ENCODE results near the gene PDK1. TPM values are rescaled to one million over a fixed set of nuclear protein-coding genes. Genes with fewer than 3 reads are reported as not detected.

The PDK1 gene
- total RNA-seq, 1 donor from 2014 or later = 14.8 TPM

GRCh38 chr2:172655838-172656573, 100.1 kb downstream of the PDK1 start:
- DNase-seq (no peak), ATAC-seq (ENCODE audit: low read depth) (no peak)
- ChIA-PET POLR2A (no interaction called here), CTCF (no interaction called here)
- no peaks in the 10 kb centered on the region for H3K27me3 Mint-ChIP-seq
- H3K4me3 Mint-ChIP-seq = no peak overlapping the region
- no peak for TF ChIP-seq CTCF (IDR thresholded peaks at IDR 0.05)
- H3K36me3 Mint-ChIP-seq (ENCODE audit: low read depth) = no peaks in the 10 kb centered on the region
- H3K27ac Mint-ChIP-seq = no peak overlapping the region
- H3K4me1 Mint-ChIP-seq = no peaks in the 10 kb centered on the region
- intact Hi-C loops (cut with micrococcal nuclease) = no loop called here
- peaks cover 25% of the 10 kb centered on the region for H3K9me3 Mint-ChIP-seq

Other genes starting within 250 kb of the PDK1 start
- gene ITGA6, start 128.5 kb upstream of the PDK1 start, total RNA-seq = 0.31 and 0.42 TPM in 2 replicates
- gene RAPGEF4, start 179.8 kb downstream of the PDK1 start, total RNA-seq = 0.17 TPM in 1 of 2 replicates, not detected in the other